DND-41 (cell line): Measurements from ENCODE around the gene FNBP1L.

ENCODE experiments used
- CTCF ChIP-seq: IDR thresholded peaks from 2 replicates; pipeline ENCODE4 v1.5.1; 2012; ENCODE audit warnings: borderline replicate concordance, low read length, moderate library complexity, mild to moderate bottlenecking; ENCODE audit not compliant: poor library complexity, severe bottlenecking; ENCODE audit errors: extremely low read depth
- EZH2 ChIP-seq: IDR thresholded peaks from 3 replicates; pipeline ENCODE4 v1.6.1; 2012; ENCODE audit warnings: borderline replicate concordance, low read depth, mild to moderate bottlenecking, moderate library complexity, low read length, inconsistent platforms; ENCODE audit not compliant: severe bottlenecking

DNA sequence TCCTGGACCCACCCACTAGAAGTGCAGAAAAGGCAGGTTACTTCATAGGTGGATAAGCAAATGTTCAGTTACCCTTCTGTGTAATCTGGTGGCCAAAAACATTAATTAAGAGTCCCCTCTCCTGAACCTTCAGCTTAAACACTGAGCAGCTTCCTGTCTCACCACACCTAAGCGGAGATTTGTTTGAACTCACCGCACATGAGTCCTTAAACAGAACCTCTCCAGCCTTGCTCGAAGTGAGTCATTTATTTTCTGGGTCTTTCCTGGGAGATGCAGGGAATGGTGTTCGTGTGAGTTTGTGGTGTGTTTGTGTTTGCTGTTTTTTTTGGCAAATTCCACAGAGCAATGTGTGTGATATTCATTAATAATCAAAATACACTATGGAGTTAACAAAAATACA lies 7.6 kb upstream of the FNBP1L start:
- no peak for TF ChIP-seq CTCF
- no peak for TF ChIP-seq EZH2
